ENCODE measurements around the gene GRIPAP1. TPM values are rescaled to one million over a fixed set of nuclear protein-coding genes. Genes with fewer than 3 reads are reported as not detected.

GRIPAP1 gene
- total and polyA plus RNA-seq, 2 of the 13 experiments (the other 11 are each of a cell fraction or from before 2014, with no cell fraction given): 16.1 to 22.6 TPM

DNA sequence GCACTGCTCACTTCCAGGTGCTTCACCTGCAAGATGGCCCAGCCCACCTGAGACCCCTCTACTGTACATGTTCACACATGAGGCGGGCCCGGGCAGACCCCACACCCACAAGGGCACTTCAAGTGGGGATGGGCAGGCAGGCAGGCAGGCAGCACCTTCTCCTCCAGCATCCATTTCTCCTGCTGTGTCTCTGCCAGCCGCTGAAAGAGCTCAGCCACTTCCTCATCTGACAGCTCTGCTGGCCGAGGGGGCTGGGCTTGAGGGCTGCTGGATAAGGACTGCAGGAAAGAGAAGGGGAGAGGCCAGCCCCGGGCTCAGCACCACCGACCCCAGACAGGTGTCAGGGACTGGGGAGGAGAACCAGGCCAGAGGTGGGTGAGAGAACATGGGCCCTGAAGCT lies 26.0 kb downstream of the GRIPAP1 start:
- ChIA-PET POLR2A (no interaction called here), CTCF (ENCODE audit: low intra/inter-chr PET ratio, low total read pairs) (no interaction called here)
- H3K9me3 ChIP-seq (ENCODE audit: low read length): no peaks in the 10 kb centered on the region
- no CpG with 5 or more reads among the region's 6 CpGs for WGBS (ENCODE audit: low lambda C conversion rate)
- H3K9ac ChIP-seq (ENCODE audit: insufficient read depth, low read depth, low read length): no peak overlapping the region
- no peaks in the 10 kb centered on the region for H3K79me2 ChIP-seq (ENCODE audit: insufficient read depth, low read length)
- H3K27me3 ChIP-seq (ENCODE audit: control insufficient read depth in 1 of 2, insufficient read depth in 2 of 2, low read length in 2 of 2): no peaks in the 10 kb centered on the region
- no peak for FAIRE-seq
- no peak overlapping the region for H3K4me3 ChIP-seq (replicated peaks in 1 of 3; ENCODE audit: insufficient read depth in 1 of 3, low read depth in 2 of 3, low read length in 3 of 3)
- no peak for ATAC-seq
- H3K4me1 ChIP-seq (ENCODE audit: insufficient read depth, low read length): peaks cover 11% of the 10 kb centered on the region
- intact Hi-C loops (cut with micrococcal nuclease; ENCODE audit: unreplicated experiment) (no loop called here), in situ Hi-C loops (cut with HindIII; ENCODE audit: extremely low pct_ligation_motif_present, low pct_unique_long_range_greater_than_20kb) (no loop called here)
- no peak overlapping the region for H2AFZ ChIP-seq (ENCODE audit: low read length)
- no TSS peak for BruUV-seq (replicated peaks)
- no peak overlapping the region for H3K27ac ChIP-seq (ENCODE audit: extremely low read length, insufficient read depth, low read length)
- no peak overlapping the region for H3K4me2 ChIP-seq (ENCODE audit: low read depth, low read length)
- no peak for DNase-seq (ENCODE audit: low spot score)
- TF ChIP-seq MBNL3 (CRISPR knock-in tag; conservative IDR thresholded peaks at IDR 0.05) (no peak), ZNF44 (CRISPR knock-in tag; IDR thresholded peaks at IDR 0.05) (no peak), PHB2 (IDR thresholded peaks at IDR 0.05; ENCODE audit: partially characterized antibody) (no peak), ZNF543 (CRISPR knock-in tag; IDR thresholded peaks at IDR 0.05) (no peak), SNAPC2 (CRISPR knock-in tag; IDR thresholded peaks at IDR 0.05) (no peak)
- TF ChIP-seq, protein P1, sequence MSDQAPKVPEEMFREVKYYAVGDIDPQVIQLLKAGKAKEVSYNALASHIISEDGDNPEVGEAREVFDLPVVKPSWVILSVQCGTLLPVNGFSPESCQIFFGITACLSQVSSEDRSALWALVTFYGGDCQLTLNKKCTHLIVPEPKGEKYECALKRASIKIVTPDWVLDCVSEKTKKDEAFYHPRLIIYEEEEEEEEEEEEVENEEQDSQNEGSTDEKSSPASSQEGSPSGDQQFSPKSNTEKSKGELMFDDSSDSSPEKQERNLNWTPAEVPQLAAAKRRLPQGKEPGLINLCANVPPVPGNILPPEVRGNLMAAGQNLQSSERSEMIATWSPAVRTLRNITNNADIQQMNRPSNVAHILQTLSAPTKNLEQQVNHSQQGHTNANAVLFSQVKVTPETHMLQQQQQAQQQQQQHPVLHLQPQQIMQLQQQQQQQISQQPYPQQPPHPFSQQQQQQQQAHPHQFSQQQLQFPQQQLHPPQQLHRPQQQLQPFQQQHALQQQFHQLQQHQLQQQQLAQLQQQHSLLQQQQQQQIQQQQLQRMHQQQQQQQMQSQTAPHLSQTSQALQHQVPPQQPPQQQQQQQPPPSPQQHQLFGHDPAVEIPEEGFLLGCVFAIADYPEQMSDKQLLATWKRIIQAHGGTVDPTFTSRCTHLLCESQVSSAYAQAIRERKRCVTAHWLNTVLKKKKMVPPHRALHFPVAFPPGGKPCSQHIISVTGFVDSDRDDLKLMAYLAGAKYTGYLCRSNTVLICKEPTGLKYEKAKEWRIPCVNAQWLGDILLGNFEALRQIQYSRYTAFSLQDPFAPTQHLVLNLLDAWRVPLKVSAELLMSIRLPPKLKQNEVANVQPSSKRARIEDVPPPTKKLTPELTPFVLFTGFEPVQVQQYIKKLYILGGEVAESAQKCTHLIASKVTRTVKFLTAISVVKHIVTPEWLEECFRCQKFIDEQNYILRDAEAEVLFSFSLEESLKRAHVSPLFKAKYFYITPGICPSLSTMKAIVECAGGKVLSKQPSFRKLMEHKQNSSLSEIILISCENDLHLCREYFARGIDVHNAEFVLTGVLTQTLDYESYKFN (CRISPR knock-in tag; conservative IDR thresholded peaks at IDR 0.05): no peak
- H4K20me1 ChIP-seq (ENCODE audit: insufficient read depth, low read length): no peaks in the 10 kb centered on the region
- H3K36me3 ChIP-seq (replicated peaks in 1 of 2; ENCODE audit: control insufficient read depth in 1 of 2, insufficient read depth in 2 of 2, low read length in 2 of 2): peaks cover 3 to 10% of the 10 kb centered on the region in 2 experiments; a peak in 4 of 5 replicates
